WTC11 (cell line): Measurements from ENCODE around the gene PCBD1. TPM values are rescaled to one million over a fixed set of nuclear protein-coding genes. Genes with fewer than 3 reads are reported as not detected.

Experiments
- ATAC-seq: fragments of 200-7000 bp; cut with Tn5 transposase; 2 replicates; pipeline ENCODE4 v1.10.0; 2021; ENCODE audit warnings: mild to moderate bottlenecking, moderate library complexity
- CTCF ChIA-PET: fragments of 300-600 bp; sonication (Branson Sonifier 250); formaldehyde crosslinking; loops from one replicate; lab custom pipeline; 2021; ENCODE audit warnings: antibody characterized with exemption; lab: Charles Lee
- POLR2A ChIA-PET: fragments of 350-600 bp; sonication (Branson Sonifier 250); formaldehyde crosslinking; loops from one replicate; lab custom pipeline; 2021; ENCODE audit warnings: antibody characterized with exemption; lab: Charles Lee
- DNase-seq: peaks from one replicate; pipeline ENCODE4 v3.0.0; 2021; ENCODE audit warnings: low spot score
- H3K27ac Mint-ChIP-seq: 2 replicates; pipeline ENCODE4 v1.8.0; 2021; ENCODE audit warnings: mixed read lengths
- H3K27me3 Mint-ChIP-seq: 2 replicates; pipeline ENCODE4 v1.8.0; 2021; ENCODE audit warnings: low read depth, mild to moderate bottlenecking, moderate library complexity, mixed read lengths
- H3K36me3 Mint-ChIP-seq: 2 replicates; pipeline ENCODE4 v1.8.0; 2021; ENCODE audit warnings: mixed read lengths
- H3K4me1 Mint-ChIP-seq: 2 replicates; pipeline ENCODE4 v1.8.0; 2022; ENCODE audit warnings: mixed read lengths
- H3K4me3 Mint-ChIP-seq: 2 replicates; pipeline ENCODE4 v1.8.0; 2021; ENCODE audit warnings: mild to moderate bottlenecking, moderate library complexity, mixed read lengths
- H3K9me3 Mint-ChIP-seq: 2 replicates; pipeline ENCODE4 v1.8.0; 2021; ENCODE audit warnings: mixed read lengths
- ATF6 ChIP-seq: sonication (generic); formaldehyde crosslinking; IDR thresholded peaks from 2 replicates; pipeline ENCODE4 v1.8.1; 2023; ENCODE audit warnings: mild to moderate bottlenecking, missing genetic modification reagents
- CREM ChIP-seq: sonication (generic); formaldehyde crosslinking; IDR thresholded peaks from 2 replicates; pipeline ENCODE4 v1.8.1; 2022; ENCODE audit warnings: mild to moderate bottlenecking, missing genetic modification reagents, moderate library complexity
- CTCF ChIP-seq: fragments of 200-600 bp; IDR thresholded peaks from 2 replicates; pipeline ENCODE4 v1.8.0; 2022; ENCODE audit warnings: antibody characterized with exemption
- ELF4 ChIP-seq: sonication (generic); formaldehyde crosslinking; IDR thresholded peaks from 2 replicates; pipeline ENCODE4 v1.8.1; 2022; ENCODE audit warnings: low read depth, mild to moderate bottlenecking, moderate library complexity, missing genetic modification reagents
- ERG ChIP-seq: fragments of 250-450 bp; sonication (Bioruptor Pico); IDR thresholded peaks from 2 replicates; pipeline ENCODE4 v1.8.0; 2021; ENCODE audit warnings: mild to moderate bottlenecking
- FOXK1 ChIP-seq: sonication (generic); formaldehyde crosslinking; IDR thresholded peaks from 2 replicates; pipeline ENCODE4 v1.8.0; 2022; ENCODE audit warnings: mild to moderate bottlenecking, moderate library complexity, missing genetic modification reagents
- FOXP4 ChIP-seq: sonication (generic); formaldehyde crosslinking; IDR thresholded peaks from 2 replicates; pipeline ENCODE4 v1.8.0; 2022; ENCODE audit warnings: mild to moderate bottlenecking, missing genetic modification reagents
- GTF2I ChIP-seq: fragments of 250-450 bp; sonication (Bioruptor Pico); conservative IDR thresholded peaks from 2 replicates; pipeline ENCODE4 v1.4.0; 2021; ENCODE audit warnings: mild to moderate bottlenecking
- IRF2 ChIP-seq: sonication (generic); formaldehyde crosslinking; IDR thresholded peaks from 2 replicates; pipeline ENCODE4 v1.8.0; 2022; ENCODE audit warnings: low read depth, missing genetic modification reagents, borderline replicate concordance
- OVOL2 ChIP-seq: fragments of 250-450 bp; sonication (Bioruptor Pico); IDR thresholded peaks from 2 replicates; pipeline ENCODE4 v1.9.0; 2021; ENCODE audit warnings: mild to moderate bottlenecking, borderline replicate concordance
- STAT6 ChIP-seq: sonication (generic); formaldehyde crosslinking; conservative IDR thresholded peaks from 2 replicates; pipeline ENCODE4 v1.8.1; 2023; ENCODE audit warnings: mild to moderate bottlenecking, low read depth, missing genetic modification reagents, moderate library complexity
- USF2 ChIP-seq: sonication (generic); formaldehyde crosslinking; IDR thresholded peaks from 2 replicates; pipeline ENCODE4 v1.8.1; 2023; ENCODE audit warnings: mild to moderate bottlenecking, missing genetic modification reagents, moderate library complexity
- ZMAT4 ChIP-seq: fragments of 250-450 bp; sonication (Bioruptor Pico); IDR thresholded peaks from 2 replicates; pipeline ENCODE4 v1.9.0; 2021; ENCODE audit warnings: mild to moderate bottlenecking
- ZNF121 ChIP-seq: sonication (generic); formaldehyde crosslinking; IDR thresholded peaks from 2 replicates; pipeline ENCODE4 v1.8.0; 2023; ENCODE audit warnings: missing genetic modification reagents
- total RNA-seq: library from RNA; stranded (reverse); gene quantifications from 3 replicates; pipeline ENCODE4 v1.2.3, GENCODE V29; 2021

Gene PCBD1
- total RNA-seq, 1 experiment from 2014 or later = 32.5 TPM

GRCh38 chr10:70916241-70916640 is 27.9 kb upstream of the PCBD1 start (continued):
- TF ChIP-seq USF2 (CRISPR knock-in tag) (no peak), IRF2 (CRISPR knock-in tag) (no peak), OVOL2 (CRISPR knock-in tag) (no peak), ERG (CRISPR knock-in tag) (no peak), STAT6 (CRISPR knock-in tag) (no peak), CREM (CRISPR knock-in tag) (no peak), ZMAT4 (CRISPR knock-in tag) (no peak), ELF4 (CRISPR knock-in tag) (no peak)

- H3K27me3 Mint-ChIP-seq = no peaks in the 10 kb centered on the region; the same call in 1 of the 2 replicates
- no peaks in the 10 kb centered on the region for H3K36me3 Mint-ChIP-seq
- POLR2A ChIA-PET = no interaction called here
- peaks cover 3% of the 10 kb centered on the region; the same call in 1 of the 2 replicates for H3K9me3 Mint-ChIP-seq
- no peak for DNase-seq
- H3K4me1 Mint-ChIP-seq = no peaks in the 10 kb centered on the region; the same call in 1 of the 2 replicates
- H3K27ac Mint-ChIP-seq = no peak overlapping the region
- H3K4me3 Mint-ChIP-seq = no peak overlapping the region
- TF ChIP-seq ZNF121 = no peak
- no peak for TF ChIP-seq ATF6 (CRISPR knock-in tag)
- TF ChIP-seq ZMAT4 (CRISPR knock-in tag) = no peak
- no peak for TF ChIP-seq IRF2 (CRISPR knock-in tag)
- no peak for TF ChIP-seq FOXP4
- TF ChIP-seq CTCF = no peak
- TF ChIP-seq FOXK1 (CRISPR knock-in tag) = no peak
- no peak for TF ChIP-seq USF2 (CRISPR knock-in tag)
- no peak for TF ChIP-seq GTF2I (CRISPR knock-in tag)
- CTCF ChIA-PET = interaction anchor here (1.1 kb wide), 1 partner anchor 12 kb away, joined by 5 read pairs; no protein-coding TSS in a partner anchor
- ATAC-seq = no peak
These were observed 27.4 kb upstream of the PCBD1 start for GRCh38 chr10:70915806-70916205.
